Urinary bladder (tissue), 4 donors: ENCODE measurements around the gene AKT3. TPM values are rescaled to one million over a fixed set of nuclear protein-coding genes. Genes with fewer than 3 reads are reported as not detected.
"Not testable (repeated sequence)": the region's sequence is repeated elsewhere in the genome, so short reads cannot be mapped to it uniquely, and the experiment has no call there.

Experiments used
- DNase-seq: peaks from one replicate; pipeline ENCODE4 v3.0.0-alpha.2; 2015; ENCODE audit errors: extremely low spot score
- H3K27ac ChIP-seq: one replicate; pipeline ENCODE4 v1.5.1; 2013; ENCODE audit warnings: low read depth, mild to moderate bottlenecking, moderate library complexity
- H3K36me3 ChIP-seq: one replicate; pipeline ENCODE4 v1.6.1; 2013; ENCODE audit warnings: mild to moderate bottlenecking, moderate library complexity; ENCODE audit not compliant: insufficient read depth
- H3K4me1 ChIP-seq: one replicate; pipeline ENCODE4 v1.6.1; 2013; ENCODE audit warnings: mild to moderate bottlenecking, moderate library complexity; ENCODE audit not compliant: insufficient read depth
- H3K4me3 ChIP-seq: one replicate; pipeline ENCODE4 v1.5.1; 2013; ENCODE audit warnings: low read depth, low read length
- WGBS: extraction: QIAGEN DNeasy Blood & Tissue Kit; methylation state at CpG from one replicate; pipeline ENCODE4 v1.1.7; 2013; 5-methylcytosine and 5-hydroxymethylcytosine counted together
- polyA plus RNA-seq: library from polyadenylated mRNA; stranded (reverse); fragments of 200-250 nt; gene quantifications from one replicate; pipeline ENCODE4 v1.2.3, GENCODE V29; 2013
- total RNA-seq: library from RNA; depleted of rRNA; stranded (reverse); fragments of >200 nt; gene quantifications from one replicate; pipeline ENCODE4 v1.2.3, GENCODE V29; 2014
- donor health status: healthy with polysubstance abuse.
- donor health status: healthy.

Gene AKT3
- total and polyA plus RNA-seq, 2 donors, result 43.0 to 94.3 TPM

GRCh38 chr1:243824907-243825306 is 25.1 kb downstream of the AKT3 start:
- not testable (repeated sequence) for H3K27ac ChIP-seq, H3K36me3 ChIP-seq, H3K4me3 ChIP-seq, DNase-seq, H3K4me1 ChIP-seq
- WGBS, result 98% methylated on average over 1 of the region's 1 CpG

DNA sequence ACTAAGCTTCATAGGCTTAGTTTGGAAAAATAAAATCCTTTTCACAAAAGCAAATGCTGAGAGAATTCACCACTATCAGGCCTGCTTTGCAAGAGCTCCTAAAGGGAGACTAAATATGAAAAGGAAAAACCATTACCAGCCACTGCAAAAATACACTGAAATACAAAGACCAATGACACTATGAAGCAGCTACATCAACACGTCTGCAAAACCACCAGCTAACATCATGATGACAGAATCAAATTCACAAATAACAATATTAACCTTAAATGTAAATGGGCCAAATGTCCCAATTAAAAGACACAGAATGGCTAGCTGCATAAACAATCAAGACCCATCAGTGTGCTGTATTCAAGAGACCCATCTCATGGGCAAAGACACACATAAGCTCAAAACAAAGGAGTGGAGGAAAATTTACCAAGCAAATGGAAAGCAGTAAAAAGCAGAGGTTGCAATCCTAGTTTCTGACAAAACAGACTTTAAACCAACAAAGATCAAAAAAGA is 28.8 kb downstream of the AKT3 start:
- WGBS, result 99% methylated on average over 1 of the region's 1 CpG
- Histone ChIP-seq H3K4me3 (no peak overlapping the region), H3K4me1 (no peaks in the 10 kb centered on the region), H3K36me3 (peaks cover 2% of the 10 kb centered on the region), H3K27ac (no peak overlapping the region)
- no peak for DNase-seq

DNA sequence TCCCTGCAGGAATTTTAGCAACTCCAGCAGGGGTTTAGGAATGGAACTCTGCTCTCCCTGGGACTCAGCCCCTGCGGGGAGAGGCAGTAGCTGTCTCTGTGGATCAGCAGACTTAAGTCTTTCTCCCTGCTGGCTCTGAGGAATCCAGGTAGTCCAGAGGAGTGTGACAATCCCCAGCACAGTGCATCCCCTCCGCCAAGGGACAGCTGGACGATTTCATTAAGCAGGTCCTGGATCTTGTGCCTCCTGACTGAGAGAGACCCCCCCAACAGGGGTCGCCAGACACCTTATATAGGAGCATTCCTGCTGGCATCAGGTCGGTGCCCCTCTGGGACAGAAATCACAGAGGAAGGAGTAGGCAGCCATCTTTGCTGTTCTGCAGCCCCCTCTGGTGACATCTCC is 30.6 kb downstream of the AKT3 start:
- WGBS, result 88% methylated on average over 5 of the region's 5 CpGs
- Histone ChIP-seq H3K36me3 (peaks cover 2% of the 10 kb centered on the region), H3K4me1 (no peaks in the 10 kb centered on the region), H3K27ac (no peak overlapping the region), H3K4me3 (no peak overlapping the region)
- DNase-seq, result no peak

DNA sequence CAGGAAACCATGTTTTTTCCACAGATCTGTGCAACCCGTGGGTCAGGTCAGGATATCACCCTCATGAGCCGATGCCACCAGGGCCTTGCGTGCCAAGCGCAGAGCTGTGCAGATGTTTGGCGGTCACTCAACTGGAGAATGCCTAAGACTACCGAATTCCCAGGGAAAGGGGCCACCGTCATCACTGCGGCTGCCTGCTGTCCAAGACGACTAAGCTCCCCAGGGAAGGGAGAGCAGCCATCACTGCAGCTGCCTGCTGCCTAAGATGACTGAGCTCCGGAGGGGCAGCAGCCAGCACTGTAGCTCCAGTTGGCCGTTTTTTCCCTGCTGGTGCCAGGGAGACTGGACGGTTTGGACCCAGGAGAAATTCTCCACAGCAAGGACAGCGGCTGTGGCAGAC is 31.1 kb downstream of the AKT3 start:
- no peak overlapping the region for H3K27ac ChIP-seq
- H3K4me1 ChIP-seq, result no peaks in the 10 kb centered on the region
- 92% methylated on average over 13 of the region's 13 CpGs for WGBS
- no peak for DNase-seq
- H3K4me3 ChIP-seq, result no peak overlapping the region
- peaks cover 2% of the 10 kb centered on the region for H3K36me3 ChIP-seq

DNA sequence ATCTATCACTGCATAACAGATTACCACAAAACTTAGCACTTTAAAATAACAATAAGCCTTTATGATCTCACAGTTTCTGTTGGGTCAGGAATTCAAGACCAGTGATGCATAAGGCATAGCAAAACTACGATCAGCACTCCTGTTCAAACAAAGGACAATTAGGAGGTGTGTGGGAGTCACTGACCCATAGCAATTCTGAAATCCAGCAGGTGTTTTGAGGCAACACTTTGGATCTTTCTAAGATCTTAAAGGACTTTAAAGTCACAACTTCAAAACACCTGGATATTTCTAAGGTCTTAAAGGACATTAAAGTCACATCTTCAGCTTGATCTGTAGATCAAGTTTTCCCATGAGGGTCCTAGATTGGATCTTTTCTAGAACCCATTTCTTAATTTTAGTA is 35.3 kb downstream of the AKT3 start:
- no peak for DNase-seq
- Histone ChIP-seq H3K27ac (no peak overlapping the region), H3K4me1 (no peaks in the 10 kb centered on the region), H3K36me3 (peaks cover 2% of the 10 kb centered on the region), H3K4me3 (no peak overlapping the region)
- 87% methylated on average over 1 of the region's 1 CpG for WGBS

DNA sequence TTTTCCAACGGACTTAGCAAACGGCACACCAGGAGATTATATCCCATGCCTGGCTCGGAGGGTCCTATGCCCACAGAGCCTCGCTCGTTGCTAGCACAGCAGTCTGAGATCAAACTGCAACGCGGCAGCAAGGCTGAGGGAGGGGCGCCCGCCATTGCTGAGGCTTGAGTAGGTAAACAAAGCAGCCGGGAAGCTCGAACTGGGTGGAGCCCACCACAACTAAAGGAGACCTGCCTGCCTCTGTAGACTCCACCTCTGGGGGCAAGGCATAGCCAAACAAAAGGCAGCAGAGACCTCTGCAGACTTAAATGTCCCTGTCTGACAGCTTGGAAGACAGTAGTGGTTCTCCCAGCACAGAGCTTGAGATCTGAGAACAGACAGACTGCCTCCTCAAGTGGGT is 42.7 kb downstream of the AKT3 start:
- H3K4me3 ChIP-seq, H3K4me1 ChIP-seq, H3K36me3 ChIP-seq, DNase-seq, H3K27ac ChIP-seq: not testable (repeated sequence)
- WGBS, result 95% methylated on average over 11 of the region's 11 CpGs

GRCh38 chr1:243806310-243806709 is 43.7 kb downstream of the AKT3 start:
- H3K36me3 ChIP-seq, result no peaks in the 10 kb centered on the region
- DNase-seq, result no peak
- H3K4me3 ChIP-seq, result no peak overlapping the region
- H3K4me1 ChIP-seq, result no peaks in the 10 kb centered on the region
- H3K27ac ChIP-seq, result no peak overlapping the region

GRCh38 chr1:243802736-243803135 is 47.3 kb downstream of the AKT3 start:
- no peak overlapping the region for H3K27ac ChIP-seq
- H3K36me3 ChIP-seq, result no peaks in the 10 kb centered on the region
- no peaks in the 10 kb centered on the region for H3K4me1 ChIP-seq
- no peak overlapping the region for H3K4me3 ChIP-seq
- WGBS, result 96% methylated on average over 3 of the region's 3 CpGs
- no peak for DNase-seq

- no peak for DNase-seq
- Histone ChIP-seq H3K4me1 (no peaks in the 10 kb centered on the region), H3K36me3 (no peaks in the 10 kb centered on the region), H3K4me3 (no peak overlapping the region), H3K27ac (no peak overlapping the region)
- WGBS, result 87% methylated on average over 1 of the region's 1 CpG
These were observed 48.7 kb downstream of the AKT3 start for GRCh38 chr1:243801378-243801777.

GRCh38 chr1:243799908-243800307 is 50.1 kb downstream of the AKT3 start:
- no peak for DNase-seq
- Histone ChIP-seq H3K4me3 (no peak overlapping the region), H3K4me1 (no peaks in the 10 kb centered on the region), H3K36me3 (no peaks in the 10 kb centered on the region), H3K27ac (no peak overlapping the region)

DNA sequence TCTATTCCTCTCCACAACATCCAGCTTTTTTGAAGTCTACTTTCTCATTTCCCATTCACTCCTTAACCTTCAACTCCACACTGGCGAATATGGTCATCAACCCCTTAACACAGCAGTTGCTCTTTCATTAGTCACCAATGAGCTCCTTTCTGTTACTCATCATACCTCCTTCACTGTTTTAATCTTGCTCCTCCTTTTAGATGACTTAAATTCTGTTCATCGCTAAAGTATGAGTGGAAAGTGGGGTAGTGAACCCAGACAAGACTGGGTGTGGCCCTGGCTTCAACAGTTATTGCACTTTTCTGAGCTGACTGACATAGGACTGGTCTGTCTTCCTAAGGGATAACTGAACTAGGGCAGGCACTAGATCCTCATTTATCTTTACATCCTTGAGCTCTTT is 51.3 kb downstream of the AKT3 start:
- H3K27ac ChIP-seq, result no peak overlapping the region
- peaks cover 1% of the 10 kb centered on the region for H3K36me3 ChIP-seq
- no peak overlapping the region for H3K4me3 ChIP-seq
- H3K4me1 ChIP-seq, result no peaks in the 10 kb centered on the region
- DNase-seq, result no peak
- WGBS, result 97% methylated on average over 2 of the region's 2 CpGs

DNA sequence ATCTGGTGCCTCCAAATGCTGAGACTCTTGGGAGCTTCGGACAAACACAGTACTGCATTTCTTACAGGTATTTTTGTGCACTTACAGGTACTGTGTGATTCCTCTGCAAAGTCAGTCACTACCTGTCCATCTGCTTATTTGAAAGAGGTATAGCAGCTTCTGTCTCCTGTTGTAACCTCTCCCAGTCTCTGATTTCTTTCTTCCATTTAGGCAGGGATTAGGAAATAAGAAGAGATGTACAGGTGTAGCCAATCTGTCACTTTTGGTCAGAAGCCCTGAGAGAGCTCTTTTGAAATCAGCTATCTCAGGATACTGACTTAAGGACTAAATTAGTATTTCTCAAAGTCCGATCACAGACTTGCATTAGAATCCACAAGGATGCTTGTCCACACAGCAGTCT is 54.0 kb downstream of the AKT3 start:
- H3K4me3 ChIP-seq, result no peak overlapping the region
- no peak overlapping the region for H3K27ac ChIP-seq
- DNase-seq, result no peak
- 98% methylated on average over 2 of the region's 2 CpGs for WGBS
- peaks cover 1% of the 10 kb centered on the region for H3K36me3 ChIP-seq
- H3K4me1 ChIP-seq, result no peaks in the 10 kb centered on the region

DNA sequence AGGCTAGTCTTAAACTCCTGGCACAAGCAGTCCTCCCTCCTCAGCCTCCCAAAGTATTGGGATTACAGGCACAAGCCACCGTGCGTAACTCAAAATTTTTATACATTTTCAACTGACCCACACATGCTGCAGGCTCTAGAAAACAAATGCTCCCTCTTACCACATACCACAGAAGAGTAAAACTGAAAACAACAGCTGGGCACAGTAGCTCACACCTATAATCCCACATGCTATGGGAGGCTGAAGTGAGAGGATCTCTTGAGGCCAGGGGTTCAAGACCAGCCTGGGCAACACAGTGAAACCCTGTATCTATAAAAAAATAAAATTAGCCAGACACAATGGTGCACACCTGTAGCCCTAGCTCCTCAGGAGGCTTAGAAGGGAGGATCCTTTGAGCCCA is 56.7 kb downstream of the AKT3 start:
- H3K4me3 ChIP-seq, result no peak overlapping the region
- no peak overlapping the region for H3K27ac ChIP-seq
- WGBS, result 95% methylated on average over 2 of the region's 2 CpGs
- H3K36me3 ChIP-seq, result peaks cover 1% of the 10 kb centered on the region
- H3K4me1 ChIP-seq, result no peaks in the 10 kb centered on the region
- DNase-seq, result no peak

DNA sequence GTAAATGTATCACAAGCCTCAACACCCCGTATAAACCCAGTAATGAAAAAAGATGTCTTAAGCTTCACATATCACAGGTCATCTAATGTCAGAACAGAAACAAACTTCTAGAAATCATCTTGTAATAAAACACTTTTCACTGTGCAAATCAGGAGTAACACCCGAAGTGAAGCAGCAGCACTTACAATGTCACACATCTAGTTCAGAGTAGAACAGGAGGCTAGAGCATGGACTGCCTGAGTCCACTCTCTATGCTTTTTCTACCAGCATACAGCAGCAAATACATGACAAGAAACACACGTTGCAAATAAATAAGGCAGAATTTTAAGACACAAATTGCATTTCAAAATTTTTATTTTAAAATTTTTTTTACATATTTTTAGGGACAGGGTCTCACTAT is 57.2 kb downstream of the AKT3 start:
- no peak for DNase-seq
- Histone ChIP-seq H3K4me3 (no peak overlapping the region), H3K27ac (no peak overlapping the region), H3K36me3 (peaks cover 1% of the 10 kb centered on the region), H3K4me1 (no peaks in the 10 kb centered on the region)
- 54% methylated on average over 3 of the region's 3 CpGs for WGBS

- no peaks in the 10 kb centered on the region for H3K4me1 ChIP-seq
- peaks cover 1% of the 10 kb centered on the region for H3K36me3 ChIP-seq
- peak overlapping the region; percentile 18 for H3K27ac ChIP-seq
- WGBS, result 66% methylated on average over 2 of the region's 2 CpGs
- no peak for DNase-seq
- no peak overlapping the region for H3K4me3 ChIP-seq
These were observed 57.6 kb downstream of the AKT3 start for GRCh38 chr1:243792401-243792800.
